ENCODE data around the gene ZBTB20. TPM values are rescaled to one million over a fixed set of nuclear protein-coding genes. Genes with fewer than 3 reads are reported as not detected.

Gene ZBTB20
- total RNA-seq, 2 experiments from 2014 or later, result 5.2 to 6.4 TPM

- H3K27me3 Mint-ChIP-seq, result no peaks in the 10 kb centered on the region
- DNase-seq, result no peak
- CTCF ChIA-PET, result interaction anchor here (0.9 to 1.6 kb wide), 2 partner anchors 16 to 44 kb away, joined by 5 to 12 read pairs; no protein-coding TSS in a partner anchor
- intact Hi-C loops (cut with DNase I, micrococcal nuclease), result no loop called here
- no peak overlapping the region for H3K4me3 Mint-ChIP-seq
- no peak overlapping the region for H3K27ac Mint-ChIP-seq
- peaks cover 12% of the 10 kb centered on the region for H3K36me3 Mint-ChIP-seq (ENCODE audit: low read depth)
- POLR2A ChIA-PET, result no interaction called here
- H3K4me1 Mint-ChIP-seq, result peaks cover 33% of the 10 kb centered on the region
- H3K9me3 Mint-ChIP-seq (ENCODE audit: low read depth), result peaks cover 6% of the 10 kb centered on the region
- no peak for ATAC-seq
These were observed 45.0 kb downstream of the ZBTB20 start for GRCh38 chr3:115102046-115102445.

DNA sequence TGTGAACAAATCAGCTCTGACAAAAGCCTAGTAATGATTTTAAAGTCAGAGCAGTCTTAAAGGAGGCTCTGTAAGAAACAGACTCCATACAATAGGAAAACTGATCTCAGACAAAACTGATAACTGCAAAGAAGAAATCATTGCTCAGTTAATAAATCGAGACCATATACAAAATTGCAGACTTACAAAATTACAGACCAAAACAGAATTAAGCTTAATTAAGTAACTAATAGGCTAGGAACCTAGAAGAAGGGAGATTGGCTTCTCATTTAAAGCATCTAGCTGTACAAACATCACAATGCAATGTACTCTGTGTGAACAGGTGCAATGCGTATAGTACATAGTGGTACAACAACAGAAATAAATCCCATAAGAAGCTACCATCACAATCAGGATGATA is 46.3 kb downstream of the ZBTB20 start:
- ChIA-PET CTCF (interaction anchor here (1.0 to 1.9 kb wide), 8 partner anchors 9 to 45 kb away, joined by 3 to 12 read pairs (median 6); no protein-coding TSS in a partner anchor), POLR2A (no interaction called here)
- ATAC-seq, result no peak
- Mint-ChIP-seq H3K4me1 (peaks cover 39% of the 10 kb centered on the region), H3K27me3 (no peaks in the 10 kb centered on the region), H3K9me3 (ENCODE audit: low read depth) (peaks cover 6% of the 10 kb centered on the region), H3K36me3 (ENCODE audit: low read depth) (peaks cover 12% of the 10 kb centered on the region), H3K4me3 (peak overlapping the region; percentile 80), H3K27ac (peak overlapping the region; percentile 89)
- DNase-seq, result no peak
- intact Hi-C loops (cut with DNase I, micrococcal nuclease), result loop anchor here (1.0 to 2.0 kb wide), 2 partner anchors 46 kb away; partner anchors contain the start of gene ZBTB20 (in 2 of the 2)

GRCh38 chr3:115099986-115100571 is 47.0 kb downstream of the ZBTB20 start:
- Mint-ChIP-seq H3K4me1 (peaks cover 42% of the 10 kb centered on the region), H3K27me3 (no peaks in the 10 kb centered on the region), H3K4me3 (peak overlapping the region; percentile 80), H3K36me3 (ENCODE audit: low read depth) (peaks cover 12% of the 10 kb centered on the region), H3K9me3 (ENCODE audit: low read depth) (peaks cover 6% of the 10 kb centered on the region), H3K27ac (peak overlapping the region; percentile 89)
- CTCF ChIA-PET, result interaction anchor here (1.0 to 1.9 kb wide), 8 partner anchors 9 to 46 kb away, joined by 3 to 12 read pairs (median 6); no protein-coding TSS in a partner anchor
- DNase-seq, result peak; percentile 15
- POLR2A ChIA-PET, result no interaction called here
- intact Hi-C loops (cut with DNase I, micrococcal nuclease), result loop anchor here (1.0 to 10.0 kb wide), 3 partner anchors 47 to 415 kb away; partner anchors contain the start of gene ZBTB20 (in 2 of the 2)
- peak; percentile 92 for ATAC-seq

DNA sequence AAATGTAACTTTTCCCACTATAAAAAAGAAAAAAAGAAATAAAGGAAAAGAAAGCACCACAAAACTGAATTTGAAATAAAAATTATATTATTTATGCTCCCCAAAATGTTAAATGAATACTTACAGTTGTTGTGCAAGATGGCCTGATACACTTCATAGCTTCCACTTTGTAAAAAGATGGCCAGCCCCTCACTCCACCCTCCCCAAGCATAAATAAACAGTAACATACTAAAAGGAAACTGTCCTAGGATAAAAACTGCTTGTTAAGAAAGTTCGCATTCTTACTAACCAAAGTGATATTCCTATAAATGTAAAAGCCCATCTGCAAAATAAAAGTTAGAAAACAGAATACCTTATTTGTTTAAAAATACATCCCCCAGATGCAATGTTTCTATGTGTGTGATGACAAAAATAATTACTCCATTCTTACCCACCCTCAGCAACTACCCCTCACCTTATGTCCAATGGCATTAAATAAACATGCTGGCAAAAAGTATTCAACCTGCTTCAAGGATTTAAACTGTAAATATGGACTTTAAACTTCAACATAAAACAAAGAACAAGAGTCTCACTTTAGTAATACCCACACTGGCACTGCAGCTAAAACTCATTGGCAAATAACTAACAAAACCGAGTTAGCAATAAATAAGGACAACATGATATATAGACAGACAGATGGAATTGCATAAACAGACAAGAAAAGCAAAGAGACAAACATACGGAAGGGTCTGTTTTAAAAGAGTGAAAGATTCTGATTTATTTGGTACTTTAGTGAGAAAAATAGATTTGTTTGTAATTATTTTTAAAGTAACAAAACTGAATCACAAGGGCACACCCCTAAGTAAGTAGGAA is 47.7 kb downstream of the ZBTB20 start:
- Mint-ChIP-seq H3K4me1 (peaks cover 43% of the 10 kb centered on the region), H3K36me3 (ENCODE audit: low read depth) (peaks cover 8% of the 10 kb centered on the region), H3K27ac (peak overlapping the region; percentile 89), H3K27me3 (no peaks in the 10 kb centered on the region), H3K4me3 (peak overlapping the region; percentile 80), H3K9me3 (ENCODE audit: low read depth) (peaks cover 4% of the 10 kb centered on the region)
- ChIA-PET CTCF (interaction anchor here (1.0 to 1.9 kb wide), 5 partner anchors 8 to 18 kb away, joined by 3 to 10 read pairs (median 8); no protein-coding TSS in a partner anchor), POLR2A (interaction anchor here (0.7 kb wide), 1 partner anchor 882 kb away, joined by 3 read pairs; no protein-coding TSS in a partner anchor)
- intact Hi-C loops (cut with DNase I, micrococcal nuclease), result loop anchor here in 1 of 2 experiments (10.0 kb wide), 1 partner anchor 415 kb away; no protein-coding TSS in a partner anchor
- ATAC-seq (no peak), DNase-seq (no peak)

- ChIA-PET CTCF (no interaction called here), POLR2A (interaction anchor here (0.7 kb wide), 1 partner anchor 882 kb away, joined by 3 read pairs; no protein-coding TSS in a partner anchor)
- peaks cover 48% of the 10 kb centered on the region for H3K4me1 Mint-ChIP-seq
- intact Hi-C loops (cut with DNase I, micrococcal nuclease), result loop anchor here in 1 of 2 experiments (10.0 kb wide), 1 partner anchor 416 kb away; no protein-coding TSS in a partner anchor
- H3K9me3 Mint-ChIP-seq (ENCODE audit: low read depth), result no peaks in the 10 kb centered on the region
- ATAC-seq (no peak), DNase-seq (no peak)
- no peaks in the 10 kb centered on the region for H3K36me3 Mint-ChIP-seq (ENCODE audit: low read depth)
- H3K4me3 Mint-ChIP-seq, result no peak overlapping the region
- no peak overlapping the region for H3K27ac Mint-ChIP-seq
- H3K27me3 Mint-ChIP-seq, result no peaks in the 10 kb centered on the region
These were observed 48.6 kb downstream of the ZBTB20 start for GRCh38 chr3:115098354-115099073.

GRCh38 chr3:115095236-115095635 is 51.9 kb downstream of the ZBTB20 start:
- no peak overlapping the region for H3K27ac Mint-ChIP-seq
- no peak overlapping the region for H3K4me3 Mint-ChIP-seq
- no peak for DNase-seq
- intact Hi-C loops (cut with DNase I, micrococcal nuclease), result loop anchor here in 1 of 2 experiments (10.0 kb wide), 1 partner anchor 420 kb away; no protein-coding TSS in a partner anchor
- H3K27me3 Mint-ChIP-seq, result no peaks in the 10 kb centered on the region
- CTCF ChIA-PET, result interaction anchor here (1.2 to 2.1 kb wide), 3 partner anchors 10 to 71 kb away, joined by 3 to 9 read pairs (median 4); no protein-coding TSS in a partner anchor
- ATAC-seq, result no peak
- no peaks in the 10 kb centered on the region for H3K9me3 Mint-ChIP-seq (ENCODE audit: low read depth)
- POLR2A ChIA-PET, result interaction anchor here (0.6 kb wide), 1 partner anchor 11 kb away, joined by 3 read pairs; no protein-coding TSS in a partner anchor
- no peaks in the 10 kb centered on the region for H3K36me3 Mint-ChIP-seq (ENCODE audit: low read depth)
- H3K4me1 Mint-ChIP-seq, result peaks cover 48% of the 10 kb centered on the region

GRCh38 chr3:115092220-115092791 is 54.8 kb downstream of the ZBTB20 start:
- POLR2A ChIA-PET, result interaction anchor here (0.7 kb wide), 1 partner anchor 56 kb away, joined by 5 read pairs; no protein-coding TSS in a partner anchor
- Mint-ChIP-seq H3K4me1 (peaks cover 41% of the 10 kb centered on the region), H3K4me3 (no peak overlapping the region), H3K9me3 (ENCODE audit: low read depth) (no peaks in the 10 kb centered on the region), H3K27me3 (no peaks in the 10 kb centered on the region), H3K36me3 (ENCODE audit: low read depth) (no peaks in the 10 kb centered on the region), H3K27ac (no peak overlapping the region)
- DNase-seq (peak; percentile 74), ATAC-seq (peak; percentile 44)
- CTCF ChIA-PET, result interaction anchor here (0.7 to 2.9 kb wide), 16 partner anchors 8 to 723 kb away, joined by 3 to 16 read pairs (median 6); no protein-coding TSS in a partner anchor
- intact Hi-C loops (cut with DNase I, micrococcal nuclease), result loop anchor here (1.0 to 10.0 kb wide), 8 partner anchors 52 to 727 kb away; no protein-coding TSS in a partner anchor

DNA sequence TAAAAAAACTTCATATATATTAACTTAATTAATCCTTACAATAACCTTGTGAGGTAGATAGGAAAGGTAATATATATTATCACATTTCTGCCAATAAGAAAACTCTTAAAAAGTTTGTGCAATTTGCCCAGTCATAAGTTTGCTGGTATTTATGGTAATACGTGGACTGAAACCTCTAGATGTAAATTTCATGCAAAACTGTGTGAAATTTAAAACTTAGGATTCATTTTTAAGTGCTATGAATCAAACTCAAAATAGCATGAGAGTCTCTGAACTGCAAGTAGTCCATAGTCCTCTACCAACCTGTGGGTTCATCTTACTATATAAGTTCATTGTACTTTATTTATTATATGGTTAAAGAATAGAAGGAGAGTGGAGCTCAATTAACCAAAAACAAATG is 56.4 kb downstream of the ZBTB20 start:
- Mint-ChIP-seq H3K4me1 (peaks cover 44% of the 10 kb centered on the region), H3K27me3 (no peaks in the 10 kb centered on the region), H3K36me3 (ENCODE audit: low read depth) (no peaks in the 10 kb centered on the region), H3K4me3 (no peak overlapping the region), H3K9me3 (ENCODE audit: low read depth) (no peaks in the 10 kb centered on the region), H3K27ac (no peak overlapping the region)
- ChIA-PET CTCF (interaction anchor here (0.8 to 2.9 kb wide), 7 partner anchors 10 to 110 kb away, joined by 3 to 15 read pairs (median 6); no protein-coding TSS in a partner anchor), POLR2A (no interaction called here)
- ATAC-seq (no peak), DNase-seq (no peak)
- intact Hi-C loops (cut with DNase I, micrococcal nuclease), result loop anchor here (5.0 to 10.0 kb wide), 3 partner anchors 263 to 692 kb away; no protein-coding TSS in a partner anchor

- Mint-ChIP-seq H3K4me1 (peaks cover 45% of the 10 kb centered on the region), H3K36me3 (ENCODE audit: low read depth) (peaks cover 2% of the 10 kb centered on the region), H3K4me3 (no peak overlapping the region), H3K9me3 (ENCODE audit: low read depth) (no peaks in the 10 kb centered on the region), H3K27me3 (no peaks in the 10 kb centered on the region), H3K27ac (no peak overlapping the region)
- ATAC-seq, result no peak
- no peak for DNase-seq
- intact Hi-C loops (cut with DNase I, micrococcal nuclease), result loop anchor here in 1 of 2 experiments (10.0 kb wide), 1 partner anchor 705 kb away; no protein-coding TSS in a partner anchor
- ChIA-PET POLR2A (interaction anchor here (0.6 kb wide), 1 partner anchor 57 kb away, joined by 4 read pairs; no protein-coding TSS in a partner anchor), CTCF (interaction anchor here (0.6 kb wide), 1 partner anchor 18 kb away, joined by 3 read pairs; no protein-coding TSS in a partner anchor)
These were observed 57.6 kb downstream of the ZBTB20 start for GRCh38 chr3:115089481-115089880.

DNA sequence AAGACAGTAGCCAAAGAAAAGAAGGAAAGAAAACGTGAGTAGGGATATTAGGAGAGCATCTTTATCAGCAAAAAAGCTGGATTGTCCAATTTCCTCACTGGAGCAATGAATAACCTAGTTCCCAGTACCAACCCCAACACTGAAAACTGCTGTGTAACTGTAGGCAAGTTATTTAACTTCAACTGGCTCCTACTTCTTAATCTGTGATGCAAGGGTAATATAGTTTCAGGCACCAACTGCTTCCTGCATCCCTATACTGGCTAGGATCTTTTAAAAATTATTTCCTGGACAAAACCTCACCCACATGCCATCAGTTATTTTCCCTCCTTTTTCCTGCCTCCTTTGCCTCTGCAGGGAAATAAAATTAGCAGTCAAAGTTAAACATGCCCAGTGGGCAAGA is 59.6 kb downstream of the ZBTB20 start:
- no peak overlapping the region for H3K4me3 Mint-ChIP-seq
- peaks cover 41% of the 10 kb centered on the region for H3K4me1 Mint-ChIP-seq
- no peak for DNase-seq
- ChIA-PET POLR2A (no interaction called here), CTCF (interaction anchor here (1.1 to 2.5 kb wide), 4 partner anchors 13 to 248 kb away, joined by 3 to 10 read pairs (median 5); no protein-coding TSS in a partner anchor)
- no peak overlapping the region for H3K27ac Mint-ChIP-seq
- H3K27me3 Mint-ChIP-seq, result no peaks in the 10 kb centered on the region
- H3K36me3 Mint-ChIP-seq (ENCODE audit: low read depth), result peaks cover 2% of the 10 kb centered on the region
- intact Hi-C loops (cut with DNase I, micrococcal nuclease), result loop anchor here in 1 of 2 experiments (10.0 kb wide), 1 partner anchor 703 kb away; no protein-coding TSS in a partner anchor
- ATAC-seq, result no peak
- H3K9me3 Mint-ChIP-seq (ENCODE audit: low read depth), result no peaks in the 10 kb centered on the region
